HG03175 (cell line): ENCODE results near the gene ATE1.
A peak's percentile ranks its signal among the peaks of the same experiment; 100 is the strongest.
"Not testable (repeated sequence)": the region's sequence is repeated elsewhere in the genome, so short reads cannot be mapped to it uniquely, and the experiment has no call there.

ENCODE experiments used
- ATAC-seq: cut with Tn5 transposase; IDR thresholded peaks from one replicate; pipeline ENCODE4 v1.9.1; 2021; ENCODE audit warnings: mild to moderate bottlenecking, moderate library complexity; ENCODE audit not compliant: unreplicated experiment

ATE1 gene

DNA sequence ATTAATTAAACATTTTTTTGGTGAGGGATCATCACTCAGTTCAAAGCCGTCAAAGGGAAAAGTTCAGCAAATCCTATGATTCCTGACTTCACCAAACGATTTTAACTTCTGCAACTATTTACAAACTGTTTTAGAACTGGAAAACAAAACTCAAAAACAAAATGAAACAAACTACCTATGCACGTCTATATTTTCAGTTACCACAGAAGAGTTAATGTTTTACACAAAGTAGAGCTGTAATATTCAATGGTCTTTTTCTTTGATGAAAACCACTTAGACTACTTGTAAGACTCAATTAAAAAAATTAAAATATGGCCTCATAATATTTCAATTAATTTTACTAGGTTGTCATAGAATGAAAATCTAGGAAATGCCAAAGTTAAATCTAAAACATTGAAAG is 131.5 kb downstream of the ATE1 start:
- ATAC-seq, result peak; percentile 85

DNA sequence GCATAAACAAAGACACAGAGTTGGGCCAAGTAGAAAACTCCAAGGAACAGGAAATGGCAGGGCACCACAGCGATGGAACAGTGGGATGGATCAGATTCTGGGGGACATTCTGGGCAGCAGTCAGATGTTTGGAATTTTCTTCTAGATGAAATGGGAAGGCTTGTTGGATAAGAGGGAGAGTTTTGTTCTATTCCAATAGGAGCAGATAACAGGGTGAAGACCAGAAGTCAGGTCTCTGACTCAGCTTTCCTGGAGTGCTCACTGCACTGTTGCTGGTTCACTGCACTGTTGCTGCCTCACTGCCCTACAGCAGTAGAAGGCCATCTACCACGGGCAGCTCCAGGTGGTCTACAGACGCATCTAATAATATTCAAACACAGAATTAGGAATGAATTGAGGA is 135.6 kb downstream of the ATE1 start:
- no peak for ATAC-seq

DNA sequence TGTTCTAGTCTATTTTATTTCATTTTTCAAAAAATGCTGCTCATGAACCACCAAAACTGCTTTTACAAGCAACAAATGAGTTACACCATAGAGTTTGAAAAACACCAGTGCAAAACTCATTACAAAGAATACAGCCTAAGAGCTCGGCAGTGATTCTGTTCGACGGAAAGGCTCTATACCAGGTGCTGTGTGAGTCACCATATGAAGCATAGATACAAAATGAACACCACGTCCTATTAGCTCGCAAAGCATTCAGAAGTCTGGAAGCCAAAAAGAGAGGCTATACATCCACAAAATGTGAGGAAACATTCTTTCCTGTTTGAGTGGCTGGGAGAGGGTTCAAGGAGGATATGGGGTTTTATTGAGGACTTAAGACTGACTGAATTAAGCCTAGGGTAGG is 136.1 kb downstream of the ATE1 start:
- no peak for ATAC-seq

DNA sequence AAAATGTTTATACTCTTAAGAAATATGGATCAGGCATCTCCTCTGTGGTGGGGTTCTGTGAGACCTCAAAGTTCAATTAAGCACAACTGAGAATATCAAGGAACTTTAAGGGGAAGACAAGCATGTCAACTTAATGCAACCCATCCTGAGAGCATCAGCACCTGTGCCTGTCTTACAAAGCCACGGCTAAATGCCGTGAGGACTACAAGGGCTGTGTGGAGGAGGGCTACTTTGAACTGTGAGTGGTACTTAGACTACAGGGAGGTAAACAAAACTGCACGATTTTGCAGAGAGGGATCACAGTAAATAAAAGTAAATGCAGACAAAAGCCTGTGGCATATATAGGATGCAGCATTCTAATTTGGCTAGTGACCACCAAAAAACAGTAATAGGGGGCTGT is 139.1 kb downstream of the ATE1 start:
- no peak for ATAC-seq

DNA sequence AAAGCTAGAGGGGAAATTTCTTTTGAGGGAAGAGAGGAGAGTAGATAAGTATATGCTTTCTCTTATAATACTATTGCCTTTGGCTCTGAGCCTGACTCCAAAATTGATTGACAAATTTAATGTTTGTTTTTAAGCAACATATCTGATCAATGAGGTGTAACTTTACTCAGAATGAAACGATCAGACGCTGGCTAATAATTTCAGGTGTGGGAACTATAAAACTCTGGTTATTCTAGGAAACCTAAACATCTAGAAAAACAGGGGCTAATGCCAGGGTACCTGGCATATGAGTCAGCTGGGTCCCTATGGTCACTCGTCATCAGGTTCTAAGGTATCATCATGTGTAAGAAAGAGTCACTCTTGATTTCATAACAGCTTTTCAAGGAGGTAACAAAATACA is 139.7 kb downstream of the ATE1 start:
- no peak for ATAC-seq

DNA sequence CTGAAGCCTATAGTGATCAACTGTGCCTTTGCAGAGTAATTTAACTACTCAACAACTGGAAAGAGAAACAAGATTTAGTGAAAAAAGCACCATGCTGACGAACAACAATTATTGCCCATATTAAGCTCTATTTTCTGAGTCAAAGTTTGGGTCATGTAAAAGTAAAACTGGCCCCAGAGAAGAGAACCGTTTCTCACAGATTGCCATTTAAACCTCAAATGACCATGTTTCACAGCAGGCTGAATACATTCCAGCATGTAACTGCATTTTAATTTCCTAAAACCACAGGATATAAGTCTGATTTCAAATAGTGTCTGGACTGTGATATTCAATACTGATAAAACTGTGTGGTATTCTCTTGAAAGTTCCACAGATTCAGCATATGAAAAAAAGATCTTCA is 140.7 kb downstream of the ATE1 start:
- no peak for ATAC-seq

DNA sequence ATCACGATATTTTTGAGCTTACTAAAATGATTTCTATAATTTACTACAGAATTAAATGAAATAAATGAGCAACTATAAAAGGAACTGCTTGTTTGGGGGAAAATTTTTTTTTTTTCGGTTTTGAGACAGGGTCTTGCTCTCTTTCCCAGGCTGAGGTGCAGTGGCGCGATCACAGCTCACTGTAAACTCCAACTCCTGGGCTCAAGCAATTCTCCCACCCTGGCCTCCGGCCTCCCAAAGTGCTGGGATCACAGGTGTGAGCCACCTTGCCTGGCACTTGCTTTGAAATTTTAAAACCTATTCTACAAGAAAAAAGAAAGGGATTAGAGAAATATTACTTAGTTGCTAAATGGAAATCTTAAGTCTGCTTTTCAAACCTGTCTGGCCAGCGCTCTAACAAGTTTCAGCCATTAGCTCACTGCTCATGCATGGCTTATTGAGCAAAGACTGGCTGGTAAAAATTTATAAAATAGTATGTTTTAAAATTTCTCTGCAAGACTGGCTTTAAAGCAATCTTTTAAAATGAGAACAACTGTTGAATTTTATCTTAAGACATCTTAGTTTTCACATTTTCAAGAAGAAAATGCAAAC is 144.0 kb downstream of the ATE1 start:
- ATAC-seq, result no peak

DNA sequence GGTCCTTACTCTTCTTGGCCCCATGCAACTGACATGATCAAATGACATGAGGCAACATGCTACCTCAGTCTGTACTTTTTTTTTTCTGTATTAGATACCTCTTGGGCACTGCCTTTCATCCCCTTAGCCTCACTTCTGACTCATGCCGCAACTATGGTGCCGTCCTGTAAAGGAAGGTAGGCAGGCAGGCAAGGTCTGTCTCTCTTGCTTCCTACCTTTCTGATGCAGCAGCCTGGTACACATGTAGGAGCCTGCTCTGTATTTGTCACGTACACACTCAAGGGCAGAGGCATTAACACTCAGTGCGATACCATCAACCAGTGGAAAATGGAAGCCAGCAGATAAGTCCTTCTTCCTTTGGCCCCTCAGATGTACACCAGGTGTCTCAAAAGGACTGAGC is 146.7 kb downstream of the ATE1 start:
- ATAC-seq, result no peak

DNA sequence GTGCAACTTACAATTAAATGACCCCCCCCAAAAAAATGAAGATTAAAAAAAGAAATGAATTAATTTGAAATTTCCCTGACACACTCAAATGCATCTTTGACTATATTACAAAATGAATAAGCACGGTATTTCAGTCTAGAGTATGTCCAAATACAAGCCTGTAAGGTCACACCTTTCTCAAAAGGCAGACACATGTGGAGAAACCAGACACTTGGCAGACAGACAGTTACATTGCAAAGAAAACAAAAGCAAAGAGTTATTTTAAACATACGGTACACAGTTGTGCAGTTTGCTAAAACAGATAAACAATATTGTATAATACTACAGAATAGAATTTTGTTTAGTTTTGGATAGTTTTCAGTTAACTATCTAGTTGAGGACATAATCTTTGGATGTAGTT is 153.0 kb downstream of the ATE1 start:
- ATAC-seq, result no peak

DNA sequence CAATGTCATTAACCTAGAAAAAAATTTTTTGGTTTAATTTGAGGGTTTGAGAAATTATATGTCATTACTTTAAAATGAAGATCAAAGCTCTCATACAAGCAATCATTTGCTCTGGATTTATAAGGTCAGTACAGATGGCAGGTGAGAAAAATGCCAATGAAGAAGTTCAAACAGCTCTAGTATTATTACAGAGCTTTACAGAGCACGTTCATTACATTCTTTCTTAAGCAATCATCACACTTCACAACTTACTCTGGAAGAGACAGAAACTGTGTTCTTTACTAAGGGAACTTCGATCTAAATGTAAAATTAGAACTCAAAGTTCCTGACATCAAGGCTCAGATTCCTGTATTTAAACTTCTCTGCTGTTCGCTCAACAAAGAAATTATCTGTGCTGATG is 153.4 kb downstream of the ATE1 start:
- ATAC-seq, result no peak

DNA sequence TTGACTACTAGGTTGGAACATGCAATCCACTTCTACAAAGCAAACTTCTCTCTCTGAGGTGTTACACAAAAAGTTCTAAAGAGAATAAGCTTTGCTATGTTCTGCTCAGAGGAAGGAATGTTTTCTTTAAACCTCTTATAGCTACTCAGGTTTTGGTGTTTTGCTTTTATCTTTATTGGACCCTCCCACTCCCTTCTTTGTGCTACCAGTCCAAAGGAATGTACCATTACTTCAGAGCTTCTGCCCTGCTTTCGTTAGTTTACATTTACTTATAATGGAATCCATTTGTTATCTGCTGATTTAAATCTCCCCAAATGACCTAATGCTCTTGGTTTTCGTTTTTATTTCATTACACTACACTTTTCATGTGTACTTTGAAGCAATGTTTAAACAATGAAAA is 154.9 kb downstream of the ATE1 start:
- no peak for ATAC-seq

DNA sequence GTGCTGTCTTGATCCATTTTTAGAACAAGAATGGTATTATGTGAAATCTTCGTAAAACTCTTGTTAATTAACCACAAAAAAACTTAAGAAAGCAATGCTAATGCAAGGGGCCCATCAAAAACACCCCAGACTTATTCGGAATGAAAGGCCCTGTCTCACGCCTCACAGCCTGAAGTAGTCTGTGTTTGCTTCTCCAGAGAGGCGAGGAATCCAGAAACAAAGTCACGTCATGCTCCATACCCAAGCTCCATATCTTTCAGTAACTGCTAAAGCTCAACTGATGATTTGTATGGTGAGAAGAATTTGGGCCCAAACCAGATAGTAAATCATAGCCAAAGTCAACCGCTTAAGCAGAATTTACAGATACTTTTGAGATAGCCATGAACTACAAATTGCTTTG is 155.4 kb downstream of the ATE1 start:
- ATAC-seq, result no peak

DNA sequence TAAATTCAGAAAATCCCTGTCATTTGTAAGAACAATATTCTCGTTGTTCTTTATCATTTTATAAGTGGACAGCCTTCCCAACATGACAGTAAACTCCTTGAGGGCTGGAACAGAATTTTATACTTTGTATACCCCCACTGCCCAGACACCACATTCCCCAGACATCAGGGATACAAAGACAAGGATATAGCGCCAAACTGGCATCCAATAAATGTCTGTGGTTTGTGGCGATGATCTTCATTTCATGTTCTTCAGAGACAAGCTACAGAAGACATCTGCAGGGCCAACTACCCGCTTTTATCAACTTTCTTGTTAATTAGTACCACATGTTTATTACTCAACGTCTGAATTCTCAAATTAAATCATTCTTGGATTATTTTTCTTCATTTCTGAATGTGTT is 155.9 kb downstream of the ATE1 start:
- ATAC-seq, result no peak

DNA sequence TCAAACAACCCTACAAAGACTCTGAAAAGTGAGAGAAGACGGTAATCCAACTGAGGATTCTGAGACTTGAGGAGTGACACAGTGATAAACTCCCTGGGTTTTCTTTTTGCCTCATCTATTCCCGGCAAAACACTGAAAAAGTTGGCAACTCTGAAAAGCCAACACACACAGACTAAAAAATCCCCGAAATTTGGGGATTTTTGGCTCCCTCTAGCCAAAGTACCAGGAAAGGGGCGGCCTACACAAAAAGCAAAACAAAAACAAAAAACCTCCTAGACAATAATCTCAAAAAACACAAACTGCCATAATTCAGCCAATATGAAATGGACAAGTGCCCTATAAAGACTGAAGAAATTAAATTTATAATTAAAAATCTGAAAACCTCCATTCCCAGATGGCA is 161.4 kb downstream of the ATE1 start:
- ATAC-seq, result no peak

DNA sequence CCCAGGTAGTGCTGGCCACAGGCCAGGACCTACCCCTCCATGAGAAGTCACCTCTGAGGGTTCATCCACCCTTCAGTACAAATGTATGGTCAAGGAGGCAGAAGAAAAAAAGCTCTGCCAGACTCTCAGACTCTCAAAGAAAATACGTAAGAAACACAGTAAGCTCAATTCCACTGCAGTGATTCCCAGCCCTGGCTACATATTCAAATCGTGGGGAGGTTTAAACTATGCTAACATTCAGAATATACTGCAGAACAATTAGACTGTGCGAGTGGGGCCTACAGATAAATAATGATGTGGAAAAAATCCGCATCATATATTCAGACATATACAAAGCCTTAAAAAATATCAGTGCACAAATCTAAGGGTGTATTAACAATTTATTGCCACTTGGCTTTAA is 162.6 kb downstream of the ATE1 start:
- ATAC-seq, result no peak

DNA sequence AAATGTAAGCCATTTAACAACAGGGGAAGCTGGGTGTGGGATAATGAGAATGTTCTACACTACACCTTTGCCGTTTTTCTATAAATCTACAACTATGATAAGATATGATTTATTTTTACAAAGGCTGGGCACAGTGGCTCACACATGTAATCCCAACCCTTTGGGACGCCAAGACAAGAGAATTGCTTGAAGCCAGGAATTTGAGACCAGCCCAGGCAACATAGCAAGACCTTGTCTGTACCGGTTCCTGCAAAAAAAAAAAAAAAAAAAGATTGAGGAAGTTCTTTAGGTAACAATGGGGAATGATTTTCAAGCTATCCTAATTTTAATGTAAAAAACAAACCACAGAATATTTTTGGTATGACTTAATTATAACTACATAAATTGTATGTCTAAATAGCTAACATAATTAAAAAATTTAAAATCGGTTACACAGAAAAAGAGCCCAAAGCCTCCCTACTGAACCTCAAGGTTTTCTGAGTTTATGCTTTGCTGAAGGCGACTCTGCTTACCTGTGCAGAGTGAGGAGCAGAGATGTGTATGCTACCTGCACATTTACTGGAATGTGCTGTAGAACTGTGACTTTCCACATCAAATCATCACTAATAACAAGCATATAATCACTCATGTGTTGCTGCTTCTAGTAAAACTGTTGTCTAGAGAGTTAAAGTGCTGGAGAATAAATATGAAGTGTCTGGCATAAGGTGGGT is 163.4 kb downstream of the ATE1 start:
- ATAC-seq, result no peak

DNA sequence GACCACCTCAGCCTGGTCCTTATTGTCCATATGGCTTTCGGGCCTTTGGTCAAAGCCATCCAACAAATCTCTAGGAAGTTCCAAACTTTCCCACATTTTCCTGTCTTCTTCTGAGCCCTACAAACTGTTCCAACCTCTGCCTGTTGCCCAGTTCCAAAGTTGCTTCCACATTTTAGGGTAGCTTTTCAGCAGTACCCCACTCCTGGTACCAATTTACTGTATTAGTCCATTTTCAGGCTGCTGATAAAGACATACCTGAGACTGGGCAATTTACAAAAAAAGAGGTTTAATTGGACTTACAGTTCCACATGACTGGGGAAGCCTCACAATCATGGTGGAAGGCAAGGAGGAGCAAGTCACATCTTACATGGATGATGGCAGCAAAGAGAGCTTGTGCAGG is 170.6 kb downstream of the ATE1 start:
- not testable (repeated sequence) for ATAC-seq

DNA sequence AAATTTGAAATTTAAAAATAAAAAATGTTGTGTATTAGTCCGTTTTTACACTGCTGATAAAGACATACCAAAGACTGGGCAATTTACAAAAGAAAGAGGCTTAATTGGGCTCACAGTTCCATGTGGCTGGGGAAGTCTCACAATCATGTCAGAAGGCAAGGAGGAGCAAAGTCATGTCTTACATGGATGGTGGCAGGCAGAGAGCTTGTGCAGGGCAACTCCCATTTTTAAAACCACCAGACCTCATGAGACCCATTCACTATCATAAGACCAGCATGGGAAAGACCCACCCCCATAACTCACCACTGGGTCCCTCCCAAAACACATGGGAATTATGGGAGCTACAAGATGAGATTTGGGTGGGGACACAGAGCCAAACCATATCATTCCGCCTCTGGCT is 172.3 kb downstream of the ATE1 start:
- ATAC-seq, result not testable (repeated sequence)

DNA sequence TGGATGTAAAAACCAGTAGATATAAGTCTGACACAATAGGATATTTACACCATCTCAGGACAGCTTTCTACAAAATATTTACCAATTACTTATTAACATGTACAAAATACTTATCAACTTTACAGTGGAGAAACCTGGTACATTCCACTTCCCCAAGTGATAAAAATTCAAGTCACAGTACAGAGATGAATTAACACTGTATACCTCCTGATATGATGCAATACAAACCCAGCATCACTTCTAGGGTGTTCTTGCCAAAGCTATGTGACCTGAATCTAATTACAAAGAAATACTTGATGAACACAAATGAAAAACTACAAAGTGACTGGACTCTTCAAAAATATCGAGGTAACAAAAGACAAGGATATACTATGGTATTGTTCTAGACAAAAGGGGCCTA is 173.2 kb downstream of the ATE1 start:
- ATAC-seq, result peak; percentile 33

DNA sequence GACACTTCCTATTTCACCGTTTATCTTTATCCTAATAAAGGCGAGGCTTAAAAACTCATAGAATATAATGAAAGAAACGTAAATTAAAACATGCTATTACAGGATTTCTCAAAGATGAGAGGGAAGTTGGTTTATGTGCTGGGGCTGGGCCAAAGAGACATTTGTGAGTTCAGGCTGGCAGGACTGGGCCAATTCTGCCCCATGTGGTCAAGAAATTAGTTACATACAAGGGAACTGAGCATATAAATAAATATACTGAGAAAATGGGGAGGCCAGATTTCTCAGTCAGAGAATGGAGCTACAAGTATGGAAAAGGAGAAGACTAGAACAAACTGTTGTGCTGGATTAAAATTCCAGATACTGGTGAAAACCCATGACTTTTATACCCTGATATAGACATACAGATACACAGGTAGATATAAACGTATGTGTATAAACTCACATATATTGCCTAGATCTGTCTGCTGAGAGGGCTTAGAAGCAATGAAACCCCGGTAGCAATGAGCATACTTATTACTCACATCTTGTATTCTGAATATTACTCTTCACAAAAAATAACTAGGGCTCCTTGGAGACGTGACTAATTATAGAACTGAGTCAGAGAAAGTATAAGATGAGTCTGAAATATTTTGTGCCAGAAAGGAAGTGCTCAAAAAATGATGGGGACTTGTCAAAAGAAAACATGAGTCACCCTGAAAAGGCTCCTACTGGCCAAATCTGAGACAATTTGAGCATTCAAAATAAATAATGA is 173.9 kb downstream of the ATE1 start:
- peak; percentile 88 for ATAC-seq

DNA sequence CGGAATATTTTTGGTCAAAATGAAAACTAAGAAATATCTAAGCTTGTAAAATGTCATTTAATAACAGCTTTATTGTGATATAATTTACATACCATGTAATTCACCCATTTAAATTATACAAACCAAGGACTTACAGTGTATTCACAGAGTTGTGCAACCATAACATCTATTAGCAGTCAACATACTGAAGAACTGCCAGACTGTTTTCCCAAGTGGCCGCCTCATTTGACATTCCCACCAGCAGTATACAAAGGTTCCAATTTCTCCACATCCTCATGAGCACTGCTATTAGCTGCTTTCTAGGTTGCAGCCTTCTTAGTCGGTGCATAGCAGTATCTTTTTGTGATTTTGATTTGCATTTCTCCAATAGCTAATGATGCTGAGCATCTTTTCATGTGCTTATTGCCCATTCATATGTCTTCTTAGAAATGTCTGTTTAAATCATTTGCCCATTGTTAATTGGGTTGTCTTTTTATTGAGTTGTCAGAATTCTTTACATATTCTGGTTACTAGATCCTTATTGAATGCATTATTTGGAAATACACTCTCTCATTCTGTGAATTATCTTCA is 176.6 kb downstream of the ATE1 start:
- no peak for ATAC-seq

DNA sequence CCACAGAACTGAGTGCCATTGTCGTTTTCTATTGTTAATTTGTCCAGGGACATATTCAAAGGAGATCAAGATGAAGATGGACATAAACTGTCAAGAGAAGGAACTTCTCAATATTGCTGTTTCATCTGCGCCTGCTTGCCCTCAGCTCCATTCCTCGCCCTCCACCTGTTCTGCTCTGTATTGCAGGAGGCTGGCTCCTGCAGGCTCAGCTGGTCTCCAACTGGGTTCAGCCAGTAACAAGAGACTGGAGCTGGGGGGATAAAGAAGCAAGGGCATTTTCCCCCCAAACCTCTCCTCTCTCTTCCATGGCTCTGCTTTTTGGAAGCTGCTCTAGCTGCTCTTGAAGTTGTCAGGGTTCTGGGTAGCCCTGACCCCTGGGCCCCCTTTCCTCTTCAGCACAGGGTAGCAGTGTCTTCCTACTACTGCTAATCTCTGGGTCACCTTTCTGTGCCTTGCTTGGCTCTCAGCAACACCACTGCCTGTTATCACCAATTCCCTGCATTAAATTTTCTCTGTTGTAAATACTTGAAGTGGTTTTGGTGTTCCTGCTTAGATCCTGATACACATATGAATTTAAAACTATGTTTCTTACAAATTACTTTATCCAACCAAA is 180.6 kb downstream of the ATE1 start:
- ATAC-seq, result no peak
